ENCODE data around the gene TRIM17.
A peak's percentile ranks its signal among the peaks of the same experiment; 100 is the strongest.

The TRIM17 gene

GRCh38 chr1:228463009-228463558 is 46.4 kb upstream of the TRIM17 start:
- peaks cover 5% of the 10 kb centered on the region; the same call in 1 of the 2 replicates for H3K4me1 ChIP-seq (ENCODE audit: control insufficient read depth, insufficient read depth, low read length)
- no peaks in the 10 kb centered on the region for H3K36me3 ChIP-seq (ENCODE audit: control insufficient read depth in 2 of 2, insufficient read depth in 1 of 2, low read length in 2 of 2)
- ChIA-PET POLR2A (interaction anchor here (1.1 kb wide), 1 partner anchor 23 kb away, joined by 3 read pairs; no protein-coding TSS in a partner anchor), CTCF (interaction anchor here (0.6 to 1.3 kb wide), 5 partner anchors 9 to 513 kb away, joined by 3 read pairs; no protein-coding TSS in a partner anchor)
- no peak overlapping the region for H3K4me3 ChIP-seq (ENCODE audit: low read depth, low read length)
- TF ChIP-seq BCL11B (tag by site-specific recombination; IDR thresholded peaks at IDR 0.05; ENCODE audit: low read depth): no peak
- TF ChIP-seq ZNF18 (tag by site-specific recombination; IDR thresholded peaks at IDR 0.05): peak; percentile 82
- TF ChIP-seq ZNF248 (tag by site-specific recombination; IDR thresholded peaks at IDR 0.05): no peak
- H3K9me3 ChIP-seq (ENCODE audit: control insufficient read depth, insufficient read depth, low read depth, low read length): no peaks in the 10 kb centered on the region
- H3K27ac ChIP-seq (ENCODE audit: extremely low read depth, low read depth, low read length): no peak overlapping the region

GRCh38 chr1:228462560-228462959 is 45.9 kb upstream of the TRIM17 start:
- Histone ChIP-seq H3K4me1 (ENCODE audit: control insufficient read depth, insufficient read depth, low read length) (peaks cover 5% of the 10 kb centered on the region; the same call in 1 of the 2 replicates), H3K9me3 (ENCODE audit: control insufficient read depth, insufficient read depth, low read depth, low read length) (no peaks in the 10 kb centered on the region), H3K4me3 (ENCODE audit: low read depth, low read length) (no peak overlapping the region), H3K36me3 (ENCODE audit: control insufficient read depth in 2 of 2, insufficient read depth in 1 of 2, low read length in 2 of 2) (no peaks in the 10 kb centered on the region), H3K27ac (ENCODE audit: extremely low read depth, low read depth, low read length) (no peak overlapping the region)
- ChIA-PET CTCF (interaction anchor here (1.3 kb wide), 1 partner anchor 11 kb away, joined by 3 read pairs; no protein-coding TSS in a partner anchor), POLR2A (interaction anchor here (0.7 kb wide), 1 partner anchor 205 kb away, joined by 3 read pairs; no protein-coding TSS in a partner anchor)
- TF ChIP-seq PRDM1 (tag by site-specific recombination; IDR thresholded peaks at IDR 0.05) (peak; percentile 51; the same call in 1 of the 2 replicates), ZNF701 (tag by site-specific recombination; IDR thresholded peaks at IDR 0.05) (no peak), ZNF449 (tag by site-specific recombination; IDR thresholded peaks at IDR 0.05) (no peak), ZNF404 (tag by site-specific recombination; IDR thresholded peaks at IDR 0.05) (no peak), PRDM10 (tag by site-specific recombination; IDR thresholded peaks at IDR 0.05) (peak; percentile 66; the same call in 1 of the 2 replicates), BCL11B (tag by site-specific recombination; IDR thresholded peaks at IDR 0.05; ENCODE audit: low read depth) (no peak), HOXC10 (CRISPR knock-in tag; IDR thresholded peaks at IDR 0.05) (no peak), OSR2 (tag by site-specific recombination; IDR thresholded peaks at IDR 0.05) (0 out of 2 replicates have a peak, but pooled peaks have one; percentile 19), ZNF645 (tag by site-specific recombination; IDR thresholded peaks at IDR 0.05) (no peak), ZNF501 (tag by site-specific recombination; IDR thresholded peaks at IDR 0.05) (no peak), ZNF335 (tag by site-specific recombination; conservative IDR thresholded peaks at IDR 0.05) (no peak), EGR2 (tag by site-specific recombination; IDR thresholded peaks at IDR 0.05; ENCODE audit: low read depth) (no peak), ZNF521 (tag by site-specific recombination; IDR thresholded peaks at IDR 0.05) (no peak), ZNF837 (tag by site-specific recombination; IDR thresholded peaks at IDR 0.05) (no peak), SP7 (tag by site-specific recombination; IDR thresholded peaks at IDR 0.05) (0 out of 2 replicates have a peak, but pooled peaks have one; percentile 25), YY2 (tag by site-specific recombination; IDR thresholded peaks at IDR 0.05) (no peak), ZFP69B (tag by site-specific recombination; IDR thresholded peaks at IDR 0.05) (no peak), SP2 (tag by site-specific recombination; IDR thresholded peaks at IDR 0.05) (no peak), ZNF26 (tag by site-specific recombination; IDR thresholded peaks at IDR 0.05) (no peak)

Data from HEK293 (cell line).